Measurements from ENCODE around the gene GRK2. TPM values are rescaled to one million over a fixed set of nuclear protein-coding genes. Genes with fewer than 3 reads are reported as not detected.

GRK2 gene
- total and polyA plus RNA-seq, 2 donors (not counting 3 experiments of a cell fraction or from before 2014, with no cell fraction given), result 57.9 to 62.3 TPM

DNA sequence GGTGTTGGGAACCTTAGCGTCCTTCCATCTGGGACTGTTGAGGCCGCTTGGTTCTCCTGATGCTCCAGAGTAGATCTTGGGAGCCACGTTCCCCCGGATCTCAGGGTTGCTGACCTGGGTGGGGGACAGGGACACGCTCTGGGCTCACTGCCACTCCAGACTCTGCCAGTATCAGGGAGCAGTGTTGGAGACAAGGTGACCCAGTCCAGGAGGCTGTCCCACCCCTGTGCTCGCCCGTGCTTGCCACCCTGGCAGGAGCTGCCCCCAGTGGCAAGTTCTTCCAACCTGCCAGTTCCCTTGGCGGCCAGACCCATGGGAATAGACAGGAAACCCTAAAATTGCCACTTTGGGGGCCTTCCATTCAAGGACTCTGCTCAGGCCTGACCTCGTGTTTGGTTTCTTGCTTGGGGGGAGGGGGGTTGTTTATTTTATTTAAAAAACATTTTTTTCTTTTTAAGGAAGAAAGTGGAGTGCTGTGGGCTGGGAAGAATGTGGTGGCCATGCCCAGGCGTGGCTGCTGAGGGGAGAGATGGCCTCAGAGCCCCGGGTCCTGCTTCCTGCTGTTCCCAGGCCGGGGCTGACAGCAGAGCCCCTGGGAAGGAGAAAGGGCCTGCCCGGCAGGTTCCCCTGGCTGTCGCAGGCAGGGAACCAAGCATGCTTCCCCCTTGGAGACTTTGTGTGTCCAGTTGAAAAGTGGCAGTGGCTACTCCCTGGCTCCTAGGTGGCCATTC is 7.2 kb downstream of the GRK2 start:
- FAIRE-seq, result no peak

More for the DNA sequence above, 7.2 kb downstream of the GRK2 start:
- peaks cover 0 to 7% of the 10 kb centered on the region in 2 experiments for H3K36me3 ChIP-seq (ENCODE audit: control insufficient read depth in 2 of 2, extremely low read depth in 1 of 2, insufficient read depth in 2 of 2, low read length in 2 of 2)
- H3K9me3 ChIP-seq (replicated peaks; ENCODE audit: control insufficient read depth, insufficient read depth, low read length), result no peaks in the 10 kb centered on the region
- H3K9me1 ChIP-seq (replicated peaks; ENCODE audit: control insufficient read depth, extremely low read depth, insufficient read depth, low read length), result no peaks in the 10 kb centered on the region
- H3K27ac ChIP-seq (ENCODE audit: insufficient read depth, low read depth, low read length), result no peak overlapping the region
- no peak overlapping the region for H3K9ac ChIP-seq (replicated peaks; ENCODE audit: extremely low read depth, insufficient read depth, low read length)
- no peaks in the 10 kb centered on the region for H3K27me3 ChIP-seq (ENCODE audit: control insufficient read depth in 2 of 2, insufficient read depth in 2 of 2, low read length in 2 of 2)
- BruUV-seq (replicated peaks), result no TSS peak
- dilution Hi-C loops (cut with MboI; ENCODE audit: extremely low pct_ligation_motif_present, low sequenced_read_pairs) (no loop called here), intact Hi-C loops (cut with micrococcal nuclease) (no loop called here)
- POLR2A ChIA-PET, result no interaction called here
- no peak overlapping the region for H2AFZ ChIP-seq (ENCODE audit: low read depth, low read length)
- TF ChIP-seq MYC (IDR thresholded peaks at IDR 0.05; ENCODE audit: low read depth, low read length), result no peak
- no peak for TF ChIP-seq EZH2 (IDR thresholded peaks at IDR 0.05; ENCODE audit: borderline replicate concordance, low read depth, low read length, severe bottlenecking)
- TF ChIP-seq GATA2 (IDR thresholded peaks at IDR 0.05; ENCODE audit: insufficient read depth, insufficient read length, low read depth, low read length), result no peak
- TF ChIP-seq, protein P1, sequence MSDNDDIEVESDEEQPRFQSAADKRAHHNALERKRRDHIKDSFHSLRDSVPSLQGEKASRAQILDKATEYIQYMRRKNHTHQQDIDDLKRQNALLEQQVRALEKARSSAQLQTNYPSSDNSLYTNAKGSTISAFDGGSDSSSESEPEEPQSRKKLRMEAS (IDR thresholded peaks at IDR 0.05; ENCODE audit: insufficient read depth, insufficient read length), result no peak
- TF ChIP-seq JUN (IDR thresholded peaks at IDR 0.05; ENCODE audit: borderline replicate concordance, insufficient read depth, insufficient read length, low read depth), result no peak
- TF ChIP-seq, protein P2, sequence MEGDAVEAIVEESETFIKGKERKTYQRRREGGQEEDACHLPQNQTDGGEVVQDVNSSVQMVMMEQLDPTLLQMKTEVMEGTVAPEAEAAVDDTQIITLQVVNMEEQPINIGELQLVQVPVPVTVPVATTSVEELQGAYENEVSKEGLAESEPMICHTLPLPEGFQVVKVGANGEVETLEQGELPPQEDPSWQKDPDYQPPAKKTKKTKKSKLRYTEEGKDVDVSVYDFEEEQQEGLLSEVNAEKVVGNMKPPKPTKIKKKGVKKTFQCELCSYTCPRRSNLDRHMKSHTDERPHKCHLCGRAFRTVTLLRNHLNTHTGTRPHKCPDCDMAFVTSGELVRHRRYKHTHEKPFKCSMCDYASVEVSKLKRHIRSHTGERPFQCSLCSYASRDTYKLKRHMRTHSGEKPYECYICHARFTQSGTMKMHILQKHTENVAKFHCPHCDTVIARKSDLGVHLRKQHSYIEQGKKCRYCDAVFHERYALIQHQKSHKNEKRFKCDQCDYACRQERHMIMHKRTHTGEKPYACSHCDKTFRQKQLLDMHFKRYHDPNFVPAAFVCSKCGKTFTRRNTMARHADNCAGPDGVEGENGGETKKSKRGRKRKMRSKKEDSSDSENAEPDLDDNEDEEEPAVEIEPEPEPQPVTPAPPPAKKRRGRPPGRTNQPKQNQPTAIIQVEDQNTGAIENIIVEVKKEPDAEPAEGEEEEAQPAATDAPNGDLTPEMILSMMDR (IDR thresholded peaks at IDR 0.05; ENCODE audit: extremely low read depth in 1 of 2, insufficient read depth in 1 of 2, low read depth in 1 of 2, low read length in 2 of 2), result no peak
- no peak for TF ChIP-seq POLR2AphosphoS5 (IDR thresholded peaks at IDR 0.05; ENCODE audit: insufficient read depth, low read depth, low read length)
- TF ChIP-seq FOS (IDR thresholded peaks at IDR 0.05; ENCODE audit: borderline replicate concordance, insufficient read depth, low read length), result no peak
- TF ChIP-seq POLR2A (IDR thresholded peaks at IDR 0.05; ENCODE audit: low read depth, low read length), result no peak
- H3K4me2 ChIP-seq (ENCODE audit: insufficient read depth, low read length), result no peak overlapping the region
- H3K79me2 ChIP-seq (ENCODE audit: control insufficient read depth, insufficient read depth, low read length), result peaks cover 81% of the 10 kb centered on the region
- no peak for DNase-seq (ENCODE audit: low read depth, low spot score)
- no peaks in the 10 kb centered on the region for H4K20me1 ChIP-seq (replicated peaks; ENCODE audit: control insufficient read depth, extremely low read depth, insufficient read depth, low read length)
- H3K4me1 ChIP-seq (ENCODE audit: control insufficient read depth, extremely low read depth, insufficient read depth, low read length), result peaks cover 37% of the 10 kb centered on the region
- CTCF ChIA-PET, result interaction anchor here (1.0 to 2.4 kb wide), 2 partner anchors 11 to 44 kb away, joined by 3 to 12 read pairs; no protein-coding TSS in a partner anchor
- no peak overlapping the region for H3K4me3 ChIP-seq (replicated peaks in 1 of 3; ENCODE audit: insufficient read depth in 1 of 3, low read depth in 1 of 3, low read length in 3 of 3)
